Colonic mucosa (tissue), 4 donors: ENCODE results near the gene HDLBP. TPM values are rescaled to one million over a fixed set of nuclear protein-coding genes. Genes with fewer than 3 reads are reported as not detected.
"Not testable (repeated sequence)": the region's sequence is repeated elsewhere in the genome, so short reads cannot be mapped to it uniquely, and the experiment has no call there.

Source experiments
- DNase-seq: peaks from one replicate; pipeline ENCODE4 v3.0.0-alpha.2; 2020
- H3K27ac ChIP-seq: fragments of 200-600 bp; one replicate; pipeline ENCODE4 v1.8.0; 2021
- H3K27me3 ChIP-seq: fragments of 200-600 bp; one replicate; pipeline ENCODE4 v1.8.0; 2021
- H3K36me3 ChIP-seq: fragments of 200-600 bp; one replicate; pipeline ENCODE4 v1.8.0; 2021
- H3K4me1 ChIP-seq: fragments of 200-600 bp; one replicate; pipeline ENCODE4 v1.8.0; 2021; ENCODE audit warnings: mild to moderate bottlenecking
- H3K4me3 ChIP-seq: fragments of 200-600 bp; one replicate; pipeline ENCODE4 v1.8.0; 2021
- H3K9ac ChIP-seq, 2 donors: one replicate each; pipeline ENCODE4 v1.7.0; 2013; ENCODE audit warnings: control low read depth in 2 of 2, low read depth in 2 of 2, low read length in 2 of 2
- H3K9me3 ChIP-seq: fragments of 200-600 bp; one replicate; pipeline ENCODE4 v1.8.0; 2021
- CTCF ChIP-seq: fragments of 200-600 bp; IDR thresholded peaks from one replicate; pipeline ENCODE4 v1.8.0; 2022; ENCODE audit warnings: antibody characterized with exemption, mild to moderate bottlenecking
- intact Hi-C: fragments of 100-400 bp; cut with DNase I; formaldehyde crosslinking; loops from one replicate; pipeline ENCODE4 v1.14.1; 2022
- total RNA-seq, 2 donors: library from RNA; stranded (reverse); fragmentation: NEBNext Ultra II Directional in 1 of 2; extraction: Animal tissue kit (Norgen Biotek cat#: 25700) in 1 of 2; gene quantifications; one replicate each; pipeline ENCODE4 v1.2.1, GENCODE V29; 2021
- donor health status: healthy.
- donor health status: DM: no; HTN: no; CAD: no.
- donor health status: DM: no; HTN: no; CAD: no.

Gene HDLBP
- total RNA-seq, 2 donors from 2014 or later = 483 to 625 TPM

GRCh38 chr2:241199897-241200821 lies 115.3 kb downstream of the HDLBP start:
- H3K27me3 ChIP-seq = no peaks in the 10 kb centered on the region
- H3K9ac ChIP-seq = no peak overlapping the region
- TF ChIP-seq CTCF = no peak
- DNase-seq = no peak
- no peak overlapping the region for H3K4me3 ChIP-seq
- H3K4me1 ChIP-seq = no peaks in the 10 kb centered on the region
- no peaks in the 10 kb centered on the region for H3K9me3 ChIP-seq
- H3K27ac ChIP-seq = no peak overlapping the region
- no peaks in the 10 kb centered on the region for H3K36me3 ChIP-seq
- intact Hi-C loops = no loop called here

GRCh38 chr2:241199286-241199685 lies 116.2 kb downstream of the HDLBP start:
- Histone ChIP-seq H3K9me3 (no peaks in the 10 kb centered on the region), H3K4me3 (no peak overlapping the region), H3K36me3 (no peaks in the 10 kb centered on the region), H3K9ac (no peak overlapping the region), H3K27ac (no peak overlapping the region), H3K27me3 (no peaks in the 10 kb centered on the region), H3K4me1 (no peaks in the 10 kb centered on the region)
- DNase-seq = no peak
- TF ChIP-seq CTCF = no peak
- intact Hi-C loops = no loop called here

DNA sequence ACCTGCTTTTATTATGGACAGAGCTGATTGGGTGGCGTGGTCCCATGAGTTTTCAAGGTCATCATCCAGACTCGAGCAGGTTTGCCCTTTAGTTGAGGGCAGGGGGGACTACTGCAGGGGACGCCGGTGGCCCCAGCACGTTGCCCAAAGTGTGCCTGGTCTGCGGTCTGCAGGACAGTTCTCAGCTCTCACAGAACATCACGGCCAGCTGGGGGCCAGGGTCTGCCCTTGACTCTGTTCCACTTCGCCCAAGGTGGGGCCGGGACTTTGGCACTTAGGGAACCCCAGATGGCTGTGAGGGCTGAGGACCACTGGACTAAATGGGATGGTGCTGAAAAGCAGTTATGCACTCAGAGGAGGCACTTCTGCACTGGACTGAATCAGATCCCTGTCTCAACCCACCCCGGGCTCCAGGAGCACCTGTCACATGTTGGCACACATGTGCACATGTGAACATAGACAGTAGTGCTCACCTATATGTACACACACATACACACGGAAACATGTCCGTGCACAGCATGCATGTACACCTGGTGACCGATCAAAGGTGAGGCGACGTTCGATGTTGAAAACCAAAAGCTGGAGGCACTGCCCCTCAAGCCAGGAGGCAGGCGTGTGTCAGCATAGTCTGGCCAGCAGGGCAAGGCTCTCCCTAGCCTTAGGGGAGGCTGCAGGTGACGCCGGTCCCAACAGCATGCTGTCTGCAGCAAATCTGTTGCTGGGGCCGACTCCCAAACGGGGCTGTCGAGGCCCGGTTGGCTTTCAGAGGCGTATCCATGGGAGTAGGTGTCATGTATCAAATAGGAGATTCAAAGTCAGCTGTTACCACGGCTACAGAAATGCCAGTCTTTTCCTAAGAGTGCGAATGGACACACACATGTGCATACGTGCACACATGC lies 116.8 kb downstream of the HDLBP start:
- no peak overlapping the region for H3K4me3 ChIP-seq
- H3K4me1 ChIP-seq = no peaks in the 10 kb centered on the region
- no peak for TF ChIP-seq CTCF
- H3K9ac ChIP-seq = no peak overlapping the region
- no peaks in the 10 kb centered on the region for H3K9me3 ChIP-seq
- no peaks in the 10 kb centered on the region for H3K36me3 ChIP-seq
- H3K27ac ChIP-seq = no peak overlapping the region
- H3K27me3 ChIP-seq = no peaks in the 10 kb centered on the region
- intact Hi-C loops = no loop called here
- no peak for DNase-seq

- H3K4me3 ChIP-seq = no peak overlapping the region
- no peaks in the 10 kb centered on the region for H3K36me3 ChIP-seq
- DNase-seq = no peak
- H3K9ac ChIP-seq = no peak overlapping the region
- TF ChIP-seq CTCF = no peak
- H3K27me3 ChIP-seq = no peaks in the 10 kb centered on the region
- no peaks in the 10 kb centered on the region for H3K9me3 ChIP-seq
- intact Hi-C loops = no loop called here
- no peak overlapping the region for H3K27ac ChIP-seq
- no peaks in the 10 kb centered on the region for H3K4me1 ChIP-seq
Measured at GRCh38 chr2:241197947-241198346, 117.5 kb downstream of the HDLBP start.

DNA sequence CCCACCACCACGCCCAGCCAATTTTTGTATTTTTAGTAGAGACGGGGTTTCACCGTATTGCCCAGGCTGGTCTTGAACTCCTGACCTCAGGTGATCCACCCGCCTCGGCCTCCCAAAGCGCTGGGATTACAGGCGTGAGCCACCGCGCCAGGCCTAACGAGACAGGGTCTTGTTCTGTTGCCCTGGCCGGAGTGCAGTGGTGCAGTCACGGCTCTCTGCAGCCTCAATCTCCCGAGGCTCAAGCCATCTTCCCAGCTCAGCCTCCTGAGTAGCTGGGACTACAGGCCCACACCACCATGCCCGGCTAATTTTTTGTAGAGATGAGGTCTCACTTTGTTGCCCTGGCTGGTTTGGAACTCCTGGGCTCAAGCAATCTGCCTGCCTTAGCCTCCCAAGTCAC lies 118.2 kb downstream of the HDLBP start:
- H3K4me3 ChIP-seq, H3K36me3 ChIP-seq, H3K27ac ChIP-seq, H3K9me3 ChIP-seq, H3K9ac ChIP-seq, H3K27me3 ChIP-seq, intact Hi-C loops, DNase-seq, H3K4me1 ChIP-seq: not testable (repeated sequence)
